HG03460 (cell line): ENCODE results near the gene ABHD16B.

Experiments used
- ATAC-seq: cut with Tn5 transposase; IDR thresholded peaks from one replicate; pipeline ENCODE4 v1.9.1; 2021; ENCODE audit not compliant: unreplicated experiment

Gene ABHD16B

DNA sequence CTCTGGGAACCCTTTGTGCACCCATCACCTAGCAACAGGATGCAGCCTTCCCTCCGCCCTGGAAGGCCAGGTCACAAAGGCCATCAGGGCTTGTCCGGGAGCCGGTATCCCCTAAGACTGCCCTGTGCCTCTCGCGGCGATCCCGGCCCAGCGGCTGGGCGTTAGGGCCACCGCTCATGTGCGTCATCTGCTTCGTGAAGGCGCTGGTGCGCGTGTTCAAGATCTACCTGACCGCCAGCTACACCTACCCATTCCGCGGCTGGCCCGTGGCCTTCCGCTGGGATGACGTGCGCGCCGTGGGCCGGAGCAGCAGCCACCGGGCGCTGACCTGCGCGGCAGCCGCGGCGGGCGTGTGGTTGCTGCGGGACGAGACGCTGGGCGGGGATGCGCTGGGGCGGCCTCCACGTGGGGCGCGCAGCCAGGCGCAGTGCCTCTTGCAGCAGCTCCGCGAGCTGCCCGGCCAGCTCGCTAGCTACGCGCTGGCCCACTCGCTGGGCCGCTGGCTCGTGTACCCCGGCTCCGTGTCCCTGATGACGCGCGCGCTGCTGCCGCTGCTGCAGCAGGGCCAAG, at the start of gene ABHD16B:
ABHD16B (plus strand) TSS at position 134 of the 570 bp plus-strand sequence; CDS start at position 177, 43 bp downstream.
- no peak for ATAC-seq

DNA sequence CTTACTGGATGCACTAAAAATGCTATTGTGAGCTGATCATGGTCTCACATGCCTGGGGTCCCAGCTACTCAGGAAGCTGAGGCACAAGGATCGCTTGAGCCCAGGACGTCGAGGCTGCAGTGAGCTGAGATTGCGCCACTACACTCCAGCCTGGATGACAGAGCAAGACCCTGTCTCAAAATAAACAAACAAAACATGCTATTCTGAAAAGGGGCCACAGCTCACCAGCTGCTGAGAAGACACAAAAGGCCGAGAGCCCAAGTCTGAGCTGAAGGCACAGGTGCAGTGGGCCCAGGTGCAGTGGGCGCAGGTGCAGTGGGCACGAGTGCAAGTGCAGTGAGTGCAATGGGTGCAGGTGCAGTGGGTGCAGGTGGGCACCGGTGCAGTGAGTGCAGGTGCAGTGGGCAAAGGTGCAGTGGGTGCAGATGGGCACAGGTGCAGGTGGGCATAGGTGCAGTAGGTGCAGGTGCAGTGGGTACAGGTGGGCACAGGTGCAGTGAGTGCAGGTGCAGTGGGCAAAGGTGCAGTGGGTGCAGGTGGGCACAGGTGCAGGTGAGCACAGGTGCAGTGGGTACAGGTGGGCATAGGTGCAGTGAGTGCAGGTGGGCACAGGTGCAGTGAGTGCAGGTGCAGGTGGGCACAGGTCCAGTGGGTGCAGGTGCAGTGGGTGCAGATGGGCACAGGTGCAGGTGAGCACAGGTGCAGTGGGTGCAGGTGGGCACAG, 46.2 kb upstream of the ABHD16B start:
- ATAC-seq = no peak

DNA sequence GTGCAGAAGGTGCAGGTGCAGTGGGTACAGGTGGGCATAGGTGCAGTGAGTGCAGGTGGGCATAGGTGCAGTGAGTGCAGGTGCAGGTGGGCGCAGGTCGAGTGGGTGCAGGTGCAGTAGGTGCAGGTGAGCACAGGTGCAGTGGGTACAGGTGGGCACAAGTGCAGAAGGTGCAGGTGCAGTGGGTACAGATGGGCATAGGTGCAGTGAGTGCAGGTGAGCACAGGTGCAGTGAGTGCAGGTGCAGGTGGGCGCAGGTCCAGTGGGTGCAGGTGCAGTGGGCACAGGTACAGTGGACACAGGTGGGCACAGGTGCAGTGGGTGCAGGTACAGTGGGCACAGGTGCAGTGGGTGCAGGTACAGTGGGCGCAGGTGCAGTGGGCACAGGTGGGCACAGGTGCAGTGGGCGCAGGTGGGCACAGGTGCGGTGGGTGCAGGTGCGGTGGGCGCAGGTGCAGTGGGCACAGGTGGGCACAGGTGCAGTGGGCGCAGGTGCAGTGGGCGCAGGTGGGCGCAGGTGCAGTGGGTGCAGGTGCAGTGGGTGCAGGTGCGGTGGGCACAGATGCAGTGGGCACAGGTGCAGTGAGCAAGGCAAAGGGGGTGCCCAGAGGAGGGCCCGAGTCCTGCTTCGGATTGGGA, 45.6 kb upstream of the ABHD16B start:
- ATAC-seq = no peak

DNA sequence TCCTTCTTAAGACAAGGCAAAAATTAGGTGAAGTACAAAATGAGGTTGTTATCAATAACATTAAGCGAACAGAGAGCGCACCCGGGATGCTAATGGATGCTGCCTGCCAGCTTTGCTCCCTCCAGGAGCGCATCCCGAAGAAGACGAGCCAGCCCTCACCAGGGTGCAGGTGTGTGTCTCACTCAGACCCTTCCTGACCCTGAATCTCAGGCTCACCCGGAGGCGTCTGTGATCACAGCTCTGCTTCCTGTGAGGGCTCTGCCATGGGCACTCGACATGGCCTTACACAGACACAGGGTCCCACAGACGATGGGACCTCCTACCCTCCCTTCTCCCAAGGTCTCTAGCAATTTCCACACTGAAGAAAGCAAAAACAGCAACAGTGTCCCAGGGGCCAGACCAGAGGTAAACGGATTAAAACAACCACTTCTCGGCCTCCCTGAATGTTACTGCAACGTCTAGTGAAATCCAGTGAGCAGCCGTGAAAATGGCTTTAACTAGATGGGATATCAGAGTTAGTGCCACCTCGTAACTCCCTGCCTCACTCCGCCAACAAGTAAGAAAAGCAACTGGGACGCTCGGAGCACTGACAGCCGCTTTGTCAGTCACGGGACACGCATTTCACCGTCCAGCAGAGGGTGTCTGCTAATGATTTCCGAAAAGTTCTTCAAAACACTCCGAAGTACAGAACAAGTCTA, 41.9 kb upstream of the ABHD16B start:
- ATAC-seq = no peak

DNA sequence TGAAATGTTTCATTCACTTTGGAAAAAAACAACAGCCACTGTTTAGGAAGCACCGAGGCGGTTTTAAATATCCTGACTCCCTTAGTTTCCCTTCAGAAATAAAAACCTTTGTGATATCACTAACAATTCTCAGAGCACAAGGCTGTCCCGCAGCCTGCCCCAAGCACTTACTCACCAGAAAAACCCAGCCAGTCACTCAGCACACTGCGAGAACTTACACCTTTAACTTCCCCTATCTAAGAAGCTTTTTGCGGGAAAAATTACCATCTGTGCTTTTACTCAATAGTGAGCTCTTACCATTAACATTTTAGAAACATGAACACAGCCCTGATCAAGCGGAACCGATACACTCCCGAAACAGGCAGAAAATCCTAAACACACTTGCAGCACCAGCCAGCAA, 39.5 kb upstream of the ABHD16B start:
- ATAC-seq = no peak

DNA sequence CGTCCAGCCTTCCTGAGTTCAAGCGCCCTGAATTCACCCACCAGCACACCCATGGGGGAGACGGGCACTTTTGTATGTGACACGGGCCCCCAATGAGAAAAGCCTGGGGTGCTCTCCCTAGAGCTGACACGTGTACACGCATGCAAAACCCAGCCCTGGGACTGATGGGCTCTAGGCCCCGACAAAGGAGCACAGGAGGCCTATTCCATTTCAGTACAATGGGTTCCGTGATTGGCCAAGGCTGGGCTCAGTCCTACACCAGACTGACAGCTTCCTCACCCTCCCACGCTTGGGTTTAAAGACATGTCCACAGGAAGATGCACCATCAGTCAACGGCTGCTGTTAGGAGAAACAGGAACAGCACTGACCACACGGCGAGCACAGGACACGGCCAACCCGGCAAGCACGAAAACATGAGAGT, 39.0 kb upstream of the ABHD16B start:
- ATAC-seq = no peak

DNA sequence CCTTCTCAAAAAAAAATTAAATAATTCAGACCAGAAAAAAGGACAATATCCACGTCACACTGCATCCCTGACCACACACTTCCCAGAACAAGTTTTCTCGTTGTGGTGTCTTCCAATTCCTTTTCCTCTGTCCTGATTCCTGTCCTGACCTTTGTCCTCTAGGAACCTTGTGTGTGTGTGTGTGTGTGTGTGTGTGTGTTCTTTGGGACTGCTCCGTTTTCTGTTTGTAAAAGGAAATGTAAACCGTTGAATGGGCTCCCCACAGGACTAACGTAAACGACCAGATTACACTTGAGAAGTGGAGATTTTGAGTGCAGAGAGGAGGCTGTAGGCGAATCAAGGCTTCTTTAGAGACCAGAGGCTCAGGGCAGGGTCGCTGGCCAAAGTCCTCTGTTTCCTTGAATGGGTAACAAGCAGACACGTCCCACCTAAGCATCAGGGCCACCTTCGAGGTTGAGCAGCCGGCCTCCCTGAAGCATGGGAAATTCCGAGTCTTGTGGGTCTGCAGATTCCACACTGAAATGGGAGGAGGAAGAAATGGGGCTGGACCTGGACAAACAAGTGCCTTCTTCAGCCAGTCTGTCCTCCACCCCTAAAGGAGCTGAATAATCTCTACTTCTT, 37.5 kb upstream of the ABHD16B start:
- ATAC-seq = no peak

DNA sequence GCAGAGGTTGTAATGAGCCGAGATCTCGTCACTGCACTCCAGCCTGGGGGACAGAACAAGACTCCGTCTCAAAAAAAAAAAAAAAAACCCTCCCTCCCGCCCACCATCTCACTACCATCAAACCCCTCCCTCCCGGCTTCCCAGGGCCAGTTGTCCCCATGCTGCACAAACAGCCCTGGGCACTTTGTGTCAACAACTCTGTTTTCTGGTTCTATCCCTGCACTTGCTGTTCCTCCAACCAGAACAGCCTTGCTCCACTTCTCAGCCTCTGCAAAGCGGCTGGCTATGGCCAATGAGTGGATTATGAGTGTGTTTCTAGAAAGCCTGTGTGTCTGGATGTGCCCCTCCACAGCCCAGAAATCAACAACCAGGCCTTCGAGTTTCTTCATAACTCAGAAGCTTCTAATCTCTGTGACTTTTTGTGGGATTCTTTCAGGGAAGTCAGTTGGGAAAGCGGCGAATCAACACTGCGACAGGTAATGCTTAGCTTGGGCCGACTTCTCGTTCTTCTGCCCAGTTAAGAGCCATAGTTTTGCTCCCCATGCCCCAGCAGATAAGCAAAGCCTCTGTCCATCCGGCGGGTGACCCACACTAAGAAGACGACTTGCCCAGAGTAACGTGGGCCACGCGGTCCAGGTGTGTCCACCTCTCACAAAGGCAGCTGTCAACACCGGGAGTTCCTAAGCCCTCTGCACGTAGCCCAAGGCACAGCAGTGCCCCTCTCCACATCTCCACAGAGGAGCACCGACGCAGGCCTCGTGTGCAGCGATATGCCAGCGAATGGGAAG, 35.8 kb upstream of the ABHD16B start:
- ATAC-seq = no peak

DNA sequence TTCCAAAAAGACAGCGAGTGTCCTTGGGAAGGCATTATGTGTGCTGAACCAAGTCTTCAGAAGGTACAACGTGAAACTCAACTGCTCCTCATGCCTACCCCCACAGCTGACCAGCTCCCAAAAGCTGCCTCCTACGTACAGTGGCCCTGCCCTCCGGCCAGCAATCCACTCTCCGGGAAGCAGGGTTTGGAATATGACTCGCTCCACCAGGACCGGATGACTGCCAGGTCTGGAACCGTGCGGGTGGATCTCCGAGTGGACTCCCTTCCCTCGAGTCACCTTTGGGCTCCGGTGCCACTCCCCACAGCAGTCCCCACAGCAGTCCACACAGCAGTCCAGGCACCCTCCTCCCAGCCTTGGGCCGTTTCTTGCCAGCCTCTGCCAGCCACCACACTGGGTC, 34.5 kb upstream of the ABHD16B start:
- ATAC-seq = no peak

DNA sequence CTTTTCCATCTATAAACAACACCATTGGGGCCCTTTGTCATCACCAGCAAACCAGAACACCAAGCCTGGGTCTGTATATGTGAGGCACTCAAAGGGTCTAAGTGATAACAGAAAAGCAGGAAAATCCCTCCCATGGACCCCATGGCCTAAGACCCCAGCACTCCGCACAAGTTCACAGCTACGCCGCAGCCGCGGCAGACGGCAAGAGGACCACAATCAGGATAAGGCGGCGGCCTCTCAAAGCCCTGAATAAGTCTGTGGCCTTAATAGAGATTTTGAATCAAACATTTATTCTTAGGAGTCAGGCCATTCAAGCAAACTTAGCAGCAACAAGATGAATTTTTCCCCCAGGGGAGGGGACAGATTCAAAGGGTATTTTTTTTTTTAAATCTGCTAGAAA, 33.2 kb upstream of the ABHD16B start:
- ATAC-seq = no peak

DNA sequence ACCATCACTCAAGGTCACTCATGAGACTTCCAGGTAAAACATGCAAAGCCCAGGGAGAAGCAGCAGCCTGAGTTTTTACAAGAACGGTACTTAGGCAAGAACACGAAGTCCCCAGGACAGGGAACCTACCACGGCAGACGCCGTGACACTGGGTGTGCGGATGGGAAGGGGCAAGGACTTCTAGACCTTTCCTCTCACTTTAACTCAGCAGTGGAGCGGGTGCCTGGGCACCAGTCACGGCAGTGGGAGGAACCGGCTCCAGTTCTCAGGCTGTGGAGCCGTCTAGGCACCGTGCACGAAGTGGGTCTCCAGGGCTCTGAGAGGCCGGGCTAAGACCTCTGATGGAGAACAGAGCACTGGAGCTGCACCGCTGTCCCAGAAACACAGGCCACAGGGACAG, 32.8 kb upstream of the ABHD16B start:
- no peak for ATAC-seq

DNA sequence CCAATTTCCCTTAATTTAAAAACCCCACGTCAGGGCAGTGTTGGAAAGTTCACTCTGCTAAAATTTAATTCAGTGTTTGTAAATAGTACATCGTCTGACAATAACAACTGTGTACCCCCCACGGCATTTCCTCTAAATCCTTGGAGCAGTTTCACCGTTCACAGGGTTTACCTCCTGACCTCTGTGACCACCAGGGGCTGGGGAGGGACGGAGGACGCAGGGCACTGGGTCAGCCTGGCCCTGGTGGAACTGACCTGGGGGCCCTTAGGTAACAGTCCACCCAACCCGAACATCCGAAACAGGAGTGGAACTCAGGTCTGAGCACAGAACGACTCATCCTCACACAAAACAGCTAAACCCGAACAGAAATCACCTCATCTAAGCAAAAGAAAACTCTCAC, 32.3 kb upstream of the ABHD16B start:
- no peak for ATAC-seq

DNA sequence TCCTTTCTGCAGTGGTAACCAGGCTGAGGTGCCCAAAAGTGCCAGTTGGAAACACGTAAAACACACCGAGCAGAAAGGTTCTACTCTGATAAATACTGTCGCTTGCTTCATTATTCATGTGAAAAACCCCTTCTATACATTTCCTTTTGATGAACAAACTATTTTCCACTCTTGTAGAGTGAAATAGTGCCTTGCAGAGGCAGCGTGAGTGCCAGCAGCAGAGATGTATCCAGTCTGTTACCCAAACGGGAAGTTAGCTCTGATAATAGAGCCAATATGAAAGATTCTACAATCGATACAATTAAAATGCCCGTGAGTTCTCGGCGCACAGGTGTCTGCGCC, 31.7 kb upstream of the ABHD16B start:
- ATAC-seq = no peak

DNA sequence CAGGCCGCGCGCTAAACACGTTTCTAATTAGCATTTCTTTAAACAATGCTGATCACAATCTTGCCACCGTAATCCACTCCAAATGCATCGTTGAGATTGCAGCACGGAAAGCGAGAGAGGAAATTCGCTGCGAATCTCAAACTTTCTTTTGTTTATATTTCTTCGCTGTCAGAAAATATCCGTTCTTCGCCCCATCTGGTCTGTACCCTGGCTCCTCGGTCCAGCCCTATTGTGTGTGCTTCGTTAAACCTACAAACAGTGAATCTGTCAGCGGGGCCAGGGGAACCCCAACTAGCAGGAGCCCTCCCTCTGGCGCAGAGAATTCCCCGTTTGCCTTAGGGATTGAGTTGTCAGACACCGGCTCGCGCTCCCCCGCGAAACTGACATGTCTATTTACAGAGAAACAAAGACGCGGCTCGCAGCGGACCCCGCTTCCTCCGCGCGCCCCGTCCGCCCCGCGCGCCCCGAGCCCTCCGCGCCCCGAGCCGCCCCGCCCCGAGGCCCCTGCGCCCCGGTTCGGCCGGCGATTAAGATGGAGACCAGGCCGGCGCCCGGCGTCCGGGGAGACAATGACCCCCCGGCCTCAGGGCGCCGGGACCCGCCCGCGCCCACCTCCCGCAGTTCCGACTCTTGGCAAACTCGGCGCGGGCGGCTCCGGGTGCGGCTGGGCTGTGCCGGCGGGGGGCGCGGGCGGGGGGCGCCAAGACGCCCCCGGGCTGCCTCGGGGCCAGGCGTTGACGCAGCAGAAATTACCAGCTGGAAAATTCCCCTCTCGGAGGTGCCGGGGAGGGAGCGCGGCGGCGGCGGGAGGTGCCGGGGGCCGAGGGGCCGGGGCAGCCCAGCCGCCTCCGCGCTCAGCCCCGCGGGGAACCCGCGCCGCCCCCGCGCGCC, 31.1 kb upstream of the ABHD16B start:
- ATAC-seq = no peak

DNA sequence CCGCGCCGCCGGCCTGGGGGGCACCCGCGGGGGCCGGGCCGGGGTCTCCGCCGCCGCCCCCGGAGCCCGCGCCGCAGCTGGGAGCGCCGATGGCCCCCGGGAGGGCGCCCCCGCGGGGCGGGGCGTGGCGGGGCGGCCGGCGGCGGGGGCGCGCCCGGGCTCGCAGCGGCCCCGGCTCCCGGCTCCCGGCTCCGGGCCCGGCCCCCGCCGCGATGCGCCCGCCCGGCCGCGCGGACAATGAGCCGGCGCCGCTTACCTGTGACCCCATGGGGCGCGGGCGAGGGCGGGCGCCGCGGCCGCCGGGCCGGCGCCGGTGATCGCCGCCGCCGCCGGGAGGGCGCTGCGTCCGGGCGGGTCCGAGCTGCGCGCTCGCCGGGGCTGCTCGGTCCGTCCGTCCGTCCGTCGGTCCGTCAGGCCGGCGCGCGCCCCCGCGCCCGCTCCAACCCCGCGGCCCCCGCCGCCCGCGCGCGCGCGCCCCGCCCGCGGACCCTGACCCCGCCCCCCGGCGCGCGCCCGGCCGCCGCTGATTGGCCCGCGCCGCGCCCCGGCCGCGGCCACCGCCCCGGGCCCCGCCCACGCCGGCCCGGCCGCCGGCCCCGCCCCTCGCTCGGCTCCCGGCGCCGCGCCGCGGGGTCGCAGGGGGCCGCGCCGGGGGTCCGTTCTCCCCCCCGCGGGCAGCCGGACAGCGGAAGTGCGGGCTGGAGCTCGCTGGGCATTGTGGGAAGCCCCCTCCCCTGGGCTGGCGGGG, 30.3 kb upstream of the ABHD16B start, which contains the start of gene ZBTB46:
ZBTB46 (minus strand) TSS at position 424 of the 748 bp plus-strand sequence. CDS start 40,507 bp downstream, outside the sequence.
- ATAC-seq = no peak

DNA sequence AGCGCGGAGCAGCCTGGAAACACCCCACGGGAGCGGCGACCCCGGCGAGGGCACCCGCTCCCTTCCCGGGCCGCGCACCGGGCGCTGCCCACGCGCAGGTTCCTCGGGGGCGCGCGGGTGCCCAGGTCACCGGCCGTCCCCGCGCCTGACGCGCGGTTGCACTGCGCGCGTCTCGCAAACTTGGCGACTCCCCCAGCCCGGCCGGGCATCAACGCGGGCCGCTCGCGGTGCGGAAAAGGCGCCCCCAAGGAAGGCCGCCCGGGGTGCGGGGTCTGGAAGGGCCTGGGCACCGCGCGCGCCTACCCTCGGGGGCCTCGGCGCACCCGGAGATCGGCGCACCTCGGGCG, 29.7 kb upstream of the ABHD16B start:
- no peak for ATAC-seq

DNA sequence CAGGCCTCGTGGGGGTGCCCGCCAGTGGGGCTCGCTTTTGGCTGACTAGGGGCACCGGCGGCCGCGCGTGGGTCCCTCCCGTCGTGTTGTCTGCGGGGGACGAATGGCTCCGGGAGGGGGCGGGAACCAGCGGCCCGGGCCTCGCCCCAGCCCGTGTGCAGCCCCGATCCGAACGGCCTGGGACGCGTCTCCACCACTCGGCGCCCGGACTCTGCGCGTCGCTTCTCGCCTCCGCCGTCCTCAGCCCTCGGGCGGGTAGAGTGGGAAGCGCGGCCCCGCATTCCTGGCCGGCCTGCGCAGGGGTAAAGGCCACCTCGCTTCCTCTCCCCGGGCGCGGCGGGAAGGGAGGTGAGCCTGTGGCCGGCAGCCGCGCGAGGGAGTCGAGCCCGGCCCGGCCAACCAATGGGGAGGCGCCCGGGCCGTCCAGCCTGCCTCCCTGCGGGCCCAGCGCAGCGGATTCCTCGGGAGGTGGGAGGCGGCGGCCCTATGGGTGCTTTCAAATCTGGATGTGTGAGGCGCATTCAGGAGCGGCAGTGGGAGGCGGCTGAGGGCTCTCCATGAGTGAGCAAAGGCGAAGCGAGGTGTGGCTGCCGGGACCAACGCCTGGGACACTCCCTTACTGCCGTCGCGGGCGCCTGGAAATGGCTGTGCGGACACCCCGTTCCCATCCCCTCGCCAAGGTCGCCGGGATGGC, 29.2 kb upstream of the ABHD16B start:
- no peak for ATAC-seq

DNA sequence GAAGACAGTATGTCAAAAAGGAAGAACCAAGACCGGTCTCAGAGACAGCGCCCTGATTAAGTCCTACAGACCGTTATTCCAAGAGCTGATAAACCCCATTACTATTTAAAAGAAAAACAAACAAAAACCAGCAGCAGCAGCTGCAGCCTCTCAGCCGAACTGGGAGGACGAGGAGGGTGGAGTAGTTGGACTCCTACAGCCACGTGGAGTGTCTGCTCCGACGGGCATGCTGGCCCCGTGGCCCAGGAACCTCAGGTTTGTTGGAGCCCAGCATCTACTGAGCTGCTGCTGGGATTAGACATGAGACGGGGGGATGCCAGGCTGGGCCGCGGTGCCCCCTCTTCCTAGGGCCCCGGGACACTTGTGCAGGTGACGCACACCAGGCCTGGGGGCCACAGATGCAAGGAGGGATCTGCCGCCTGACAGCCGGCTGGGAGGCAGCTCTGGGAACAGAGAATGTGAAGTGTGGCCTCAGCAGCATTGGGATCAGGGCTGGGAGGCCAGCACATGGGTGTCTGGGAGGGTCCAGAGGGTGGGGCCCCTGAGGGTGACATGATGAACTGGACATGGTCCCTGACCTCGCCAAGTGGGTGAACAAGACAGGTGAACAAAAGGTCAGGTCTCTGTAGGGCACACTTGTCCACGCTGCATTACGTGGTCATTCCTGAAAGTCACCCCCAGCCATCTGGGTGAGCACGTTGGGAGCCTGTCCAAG, 27.4 kb upstream of the ABHD16B start:
- ATAC-seq = no peak
